ENCODE results near the gene C2CD3.

DNA sequence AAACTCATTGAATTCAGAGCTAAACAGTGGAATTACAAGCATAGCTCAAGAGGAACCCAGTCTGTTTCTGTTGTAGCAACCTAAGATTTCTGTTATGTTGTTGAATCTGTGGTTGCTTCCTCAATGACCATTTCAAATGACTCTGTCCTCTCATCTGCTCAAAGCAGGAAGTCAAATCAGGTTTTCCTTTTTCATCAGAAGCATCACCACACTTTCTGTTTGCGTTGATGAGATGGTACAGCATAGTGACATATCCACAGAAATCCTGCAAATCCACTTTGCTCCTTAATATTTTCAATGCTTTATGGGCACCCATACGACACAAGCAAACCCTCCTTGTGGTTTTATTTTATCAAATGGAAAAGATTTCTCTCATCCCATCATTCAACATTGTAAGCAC is 175.6 kb downstream of the C2CD3 start:
- TF ChIP-seq, protein P1, sequence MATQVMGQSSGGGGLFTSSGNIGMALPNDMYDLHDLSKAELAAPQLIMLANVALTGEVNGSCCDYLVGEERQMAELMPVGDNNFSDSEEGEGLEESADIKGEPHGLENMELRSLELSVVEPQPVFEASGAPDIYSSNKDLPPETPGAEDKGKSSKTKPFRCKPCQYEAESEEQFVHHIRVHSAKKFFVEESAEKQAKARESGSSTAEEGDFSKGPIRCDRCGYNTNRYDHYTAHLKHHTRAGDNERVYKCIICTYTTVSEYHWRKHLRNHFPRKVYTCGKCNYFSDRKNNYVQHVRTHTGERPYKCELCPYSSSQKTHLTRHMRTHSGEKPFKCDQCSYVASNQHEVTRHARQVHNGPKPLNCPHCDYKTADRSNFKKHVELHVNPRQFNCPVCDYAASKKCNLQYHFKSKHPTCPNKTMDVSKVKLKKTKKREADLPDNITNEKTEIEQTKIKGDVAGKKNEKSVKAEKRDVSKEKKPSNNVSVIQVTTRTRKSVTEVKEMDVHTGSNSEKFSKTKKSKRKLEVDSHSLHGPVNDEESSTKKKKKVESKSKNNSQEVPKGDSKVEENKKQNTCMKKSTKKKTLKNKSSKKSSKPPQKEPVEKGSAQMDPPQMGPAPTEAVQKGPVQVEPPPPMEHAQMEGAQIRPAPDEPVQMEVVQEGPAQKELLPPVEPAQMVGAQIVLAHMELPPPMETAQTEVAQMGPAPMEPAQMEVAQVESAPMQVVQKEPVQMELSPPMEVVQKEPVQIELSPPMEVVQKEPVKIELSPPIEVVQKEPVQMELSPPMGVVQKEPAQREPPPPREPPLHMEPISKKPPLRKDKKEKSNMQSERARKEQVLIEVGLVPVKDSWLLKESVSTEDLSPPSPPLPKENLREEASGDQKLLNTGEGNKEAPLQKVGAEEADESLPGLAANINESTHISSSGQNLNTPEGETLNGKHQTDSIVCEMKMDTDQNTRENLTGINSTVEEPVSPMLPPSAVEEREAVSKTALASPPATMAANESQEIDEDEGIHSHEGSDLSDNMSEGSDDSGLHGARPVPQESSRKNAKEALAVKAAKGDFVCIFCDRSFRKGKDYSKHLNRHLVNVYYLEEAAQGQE (IDR thresholded peaks at IDR 0.05; ENCODE audit: insufficient read depth in 1 of 2, low read depth in 2 of 2, low read length in 2 of 2) = no peak
- no peak for TF ChIP-seq POLR2AphosphoS5 (IDR thresholded peaks at IDR 0.05; ENCODE audit: low read depth, low read length)
- TF ChIP-seq SIN3A (IDR thresholded peaks at IDR 0.05; ENCODE audit: borderline replicate concordance, insufficient read depth, low read length) = no peak
- no peak for TF ChIP-seq TAF1 (IDR thresholded peaks at IDR 0.05; ENCODE audit: borderline replicate concordance, insufficient read depth, low read length)
- no peak for TF ChIP-seq FOXP2 (optimal IDR thresholded peaks at IDR 0.05; ENCODE audit: borderline replicate concordance, extremely low read depth, extremely low read length, insufficient read depth)
